PFSK-1 (cell line): ENCODE measurements around the gene CTNNA3.

Experiments
- FOXP2 ChIP-seq: optimal IDR thresholded peaks from 2 replicates; pipeline ENCODE3; 2011; ENCODE audit warnings: borderline replicate concordance, control low read depth, inconsistent platforms; ENCODE audit not compliant: insufficient read depth; ENCODE audit errors: extremely low read length, extremely low read depth
- POLR2AphosphoS5 ChIP-seq: IDR thresholded peaks from 2 replicates; pipeline ENCODE4 v1.6.1; 2012; ENCODE audit warnings: low read depth, mild to moderate bottlenecking, control low read depth, low read length, moderate library complexity
- REST ChIP-seq, 2 experiments: IDR thresholded peaks; 2 replicates each; pipeline versions ENCODE4 v1.6.1 to v1.8.0; 2011 to 2012; ENCODE audit warnings: low read depth in 2 of 2, low read length in 2 of 2, control low read depth in 1 of 2, inconsistent platforms in 1 of 2, mild to moderate bottlenecking in 1 of 2, moderate library complexity in 1 of 2; ENCODE audit not compliant: insufficient read depth in 1 of 2
- SIN3A ChIP-seq: IDR thresholded peaks from 2 replicates; pipeline ENCODE4 v1.6.1; 2012; ENCODE audit warnings: mild to moderate bottlenecking, low read length, moderate library complexity, borderline replicate concordance; ENCODE audit not compliant: insufficient read depth
- TAF1 ChIP-seq: IDR thresholded peaks from 2 replicates; pipeline ENCODE4 v1.6.1; 2012; ENCODE audit warnings: low read length, control low read depth, borderline replicate concordance; ENCODE audit not compliant: insufficient read depth

CTNNA3 gene

GRCh38 chr10:67079126-67079525, 616.9 kb downstream of the CTNNA3 start:
- TF ChIP-seq SIN3A = no peak
- no peak for TF ChIP-seq TAF1
- no peak for TF ChIP-seq REST (IDR thresholded peaks at IDR 0.05; ENCODE audit: insufficient read depth in 1 of 2, low read depth in 2 of 2, low read length in 2 of 2)
- no peak for TF ChIP-seq FOXP2
- no peak for TF ChIP-seq POLR2AphosphoS5

GRCh38 chr10:67077376-67077775, 618.6 kb downstream of the CTNNA3 start:
- TF ChIP-seq FOXP2 = no peak
- no peak for TF ChIP-seq REST (IDR thresholded peaks at IDR 0.05; ENCODE audit: insufficient read depth in 1 of 2, low read depth in 2 of 2, low read length in 2 of 2)
- TF ChIP-seq POLR2AphosphoS5 = no peak
- TF ChIP-seq TAF1 = no peak
- no peak for TF ChIP-seq SIN3A

- TF ChIP-seq SIN3A (no peak), TAF1 (no peak), POLR2AphosphoS5 (no peak), FOXP2 (no peak), REST (IDR thresholded peaks at IDR 0.05; ENCODE audit: insufficient read depth in 1 of 2, low read depth in 2 of 2, low read length in 2 of 2) (no peak)
These were observed 619.9 kb downstream of the CTNNA3 start for GRCh38 chr10:67076144-67076543.

- TF ChIP-seq TAF1 (no peak), FOXP2 (no peak), SIN3A (no peak)
These were observed 620.5 kb downstream of the CTNNA3 start for GRCh38 chr10:67075491-67075971.

GRCh38 chr10:67072654-67073053, 623.3 kb downstream of the CTNNA3 start:
- no peak for TF ChIP-seq TAF1
- TF ChIP-seq SIN3A = no peak
- no peak for TF ChIP-seq POLR2AphosphoS5
- no peak for TF ChIP-seq REST (IDR thresholded peaks at IDR 0.05; ENCODE audit: insufficient read depth in 1 of 2, low read depth in 2 of 2, low read length in 2 of 2)
- TF ChIP-seq FOXP2 = no peak
